GM18498 (cell line): ENCODE measurements around the gene TMPRSS7.

ENCODE experiments used
- ATAC-seq: cut with Tn5 transposase; IDR thresholded peaks from one replicate; pipeline ENCODE4 v1.9.1; 2021; ENCODE audit warnings: mild to moderate bottlenecking, moderate library complexity; ENCODE audit not compliant: unreplicated experiment

Gene TMPRSS7

GRCh38 chr3:112034436-112034835 lies at the start of gene TMPRSS7:
Gene TMPRSS7 (plus strand): TSS chr3:112034736. CDS start chr3:112034846, 110 bp downstream.
- no peak for ATAC-seq

- ATAC-seq = no peak
These were observed 47.7 kb upstream of the TMPRSS7 start for GRCh38 chr3:111986800-111987199.

DNA sequence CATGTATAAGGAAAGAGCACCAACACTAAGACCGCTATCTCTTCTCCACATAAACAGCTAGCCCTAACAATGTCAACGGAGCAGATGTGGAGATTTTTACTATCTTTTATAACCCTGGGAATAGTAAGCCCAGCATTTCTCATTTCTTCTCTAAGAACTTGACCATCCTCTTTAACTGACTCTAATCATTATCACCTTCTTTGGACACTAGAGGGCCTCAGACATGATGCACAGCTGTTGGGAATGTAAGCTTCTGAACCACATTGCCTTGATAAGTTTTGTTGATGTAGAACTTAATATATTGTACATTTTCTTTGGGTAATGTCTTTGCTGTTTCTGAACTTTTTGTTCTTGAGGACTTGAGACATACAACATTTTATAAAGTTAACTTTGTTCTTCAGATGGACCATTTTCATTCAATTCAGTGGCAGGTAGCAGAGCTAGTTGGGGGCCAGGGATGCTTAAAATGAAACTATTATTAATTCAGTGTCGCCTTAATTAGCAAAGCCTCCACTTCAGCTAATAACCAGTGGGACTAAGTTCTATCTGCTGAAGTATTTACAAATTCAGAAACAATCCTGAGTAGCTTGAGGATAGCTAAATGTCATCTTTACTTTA lies 45.4 kb upstream of the TMPRSS7 start:
- ATAC-seq = peak; percentile 95

- ATAC-seq = no peak
These were observed 41.5 kb upstream of the TMPRSS7 start for GRCh38 chr3:111993038-111993437.

GRCh38 chr3:111998636-111999483 lies 35.7 kb upstream of the TMPRSS7 start, which contains the start of gene TAGLN3:
Gene TAGLN3 (plus strand): TSS chr3:111998922. CDS start chr3:111999423, 501 bp downstream.
- ATAC-seq = peak; percentile 51

- ATAC-seq = no peak
These were observed 34.8 kb upstream of the TMPRSS7 start for GRCh38 chr3:111999484-112000324.

DNA sequence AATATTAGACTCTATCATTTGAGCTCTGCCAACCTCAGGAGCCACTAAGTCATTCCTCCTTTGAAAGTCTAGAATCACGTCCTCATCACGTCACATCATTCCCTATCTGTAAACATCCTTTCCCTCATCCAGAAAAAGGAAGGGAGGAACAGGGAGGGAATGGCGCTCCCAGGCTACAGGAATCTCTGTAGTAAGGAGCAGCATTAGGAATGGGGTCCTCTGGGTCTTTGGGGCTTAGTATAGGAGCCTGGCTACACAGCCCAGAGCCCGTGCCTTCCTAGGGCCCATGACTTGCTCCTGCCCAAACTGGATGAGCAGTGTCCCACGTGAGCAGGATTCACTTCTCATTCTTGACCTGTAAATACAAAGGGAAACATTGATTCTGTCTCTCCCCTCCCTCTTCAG lies 34.2 kb upstream of the TMPRSS7 start:
- ATAC-seq = no peak

GRCh38 chr3:112000966-112001365 lies 33.6 kb upstream of the TMPRSS7 start:
- no peak for ATAC-seq

DNA sequence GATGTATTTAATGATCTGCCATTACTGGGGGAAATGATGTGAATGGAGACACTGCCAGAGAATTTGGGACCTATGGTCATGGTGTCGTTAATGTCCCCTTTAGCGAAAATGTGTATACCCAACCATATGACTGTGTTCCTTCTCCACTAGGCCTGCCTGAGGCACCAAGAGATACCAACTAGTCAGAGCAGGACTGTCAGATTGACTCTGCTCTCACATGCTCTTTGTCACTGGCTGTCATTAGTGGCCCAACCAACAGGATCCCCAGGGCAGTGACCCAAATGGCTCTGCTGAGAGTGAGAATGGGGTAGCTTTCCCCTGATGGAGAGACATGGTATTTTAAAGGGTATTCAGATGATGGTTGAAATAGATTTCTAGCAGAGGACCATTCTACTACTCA lies 33.0 kb upstream of the TMPRSS7 start:
- ATAC-seq = no peak

DNA sequence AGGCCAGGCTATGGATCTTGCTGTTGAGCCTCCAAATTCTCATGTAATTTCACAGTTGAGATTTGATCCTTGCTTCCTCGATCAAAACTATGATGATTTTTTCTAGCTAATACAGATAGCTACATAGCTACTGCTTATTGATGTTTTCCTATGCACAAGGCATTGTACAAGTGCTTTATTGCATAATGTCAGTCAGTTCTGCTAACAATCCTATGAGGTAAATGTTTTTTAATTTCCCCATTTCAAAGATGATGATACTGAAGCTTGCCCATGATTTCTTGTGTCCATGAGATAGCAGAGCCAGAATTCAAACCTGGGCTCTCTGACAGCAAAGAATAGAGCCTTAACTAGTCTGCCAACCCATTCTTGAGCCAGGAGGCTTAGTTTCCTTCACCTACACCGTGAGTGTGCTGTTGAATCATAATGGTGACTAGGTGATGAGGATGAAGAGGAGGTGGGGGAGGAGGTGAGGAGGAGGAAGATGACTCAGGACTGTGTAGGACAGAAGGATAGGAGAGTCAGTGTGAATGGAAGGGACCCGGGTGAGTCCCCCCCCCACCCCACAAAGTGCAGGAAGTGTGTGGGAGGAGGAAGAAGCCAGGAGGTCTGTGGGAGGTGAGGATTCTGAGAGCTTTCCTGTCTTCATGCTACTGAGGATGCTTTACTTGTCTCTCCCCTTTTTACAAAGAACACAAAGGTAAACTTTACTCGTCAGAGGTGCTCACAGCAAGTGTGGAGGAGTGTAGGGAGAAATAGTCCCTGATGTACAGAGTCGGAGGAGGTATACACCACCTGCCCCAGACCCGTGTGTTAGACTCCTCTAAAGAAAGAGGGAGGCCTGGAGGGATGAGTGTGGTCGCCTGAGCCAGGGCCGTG lies 32.2 kb upstream of the TMPRSS7 start:
- ATAC-seq = no peak

DNA sequence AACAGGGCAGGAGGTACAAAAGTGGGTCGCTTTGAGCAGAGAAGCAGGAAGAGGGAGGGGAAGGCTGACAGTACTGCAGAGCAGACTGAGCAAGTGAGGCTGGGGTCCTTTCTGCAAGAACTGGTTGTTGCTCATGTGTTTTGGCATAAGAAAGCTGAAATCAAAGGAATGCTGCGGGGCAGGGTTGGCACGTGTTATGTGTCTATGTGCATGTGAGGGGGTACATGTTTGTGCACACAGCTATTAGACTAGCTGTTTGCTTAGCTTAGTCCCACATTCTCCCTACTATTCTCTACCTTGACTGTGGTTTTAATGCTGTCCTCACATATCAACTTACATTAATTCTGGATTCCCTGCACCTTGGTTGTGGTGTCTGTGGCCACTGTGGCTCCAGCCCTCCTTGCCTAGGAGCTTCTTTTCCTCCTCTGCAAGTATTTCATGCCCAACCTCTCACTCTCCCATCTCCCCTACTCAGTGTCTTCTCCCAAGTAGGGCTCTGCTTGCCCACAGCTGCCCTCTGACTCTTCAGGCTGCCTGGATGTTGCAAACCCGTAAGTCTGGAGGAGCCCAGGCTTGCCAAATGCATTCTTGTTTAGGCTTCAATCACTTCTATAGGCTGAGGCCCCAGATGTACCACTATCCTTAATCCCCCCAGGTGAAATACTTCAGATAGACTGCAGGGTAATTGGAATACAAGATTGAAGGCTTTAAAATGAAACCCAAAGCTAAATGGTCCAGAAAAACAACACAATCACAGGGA lies 31.0 kb upstream of the TMPRSS7 start:
- ATAC-seq = no peak

- ATAC-seq = no peak
These were observed 30.3 kb upstream of the TMPRSS7 start for GRCh38 chr3:112004187-112004586.

- no peak for ATAC-seq
These were observed 29.9 kb upstream of the TMPRSS7 start for GRCh38 chr3:112004669-112005068.

GRCh38 chr3:112005091-112005672 lies 29.4 kb upstream of the TMPRSS7 start:
- ATAC-seq = no peak

DNA sequence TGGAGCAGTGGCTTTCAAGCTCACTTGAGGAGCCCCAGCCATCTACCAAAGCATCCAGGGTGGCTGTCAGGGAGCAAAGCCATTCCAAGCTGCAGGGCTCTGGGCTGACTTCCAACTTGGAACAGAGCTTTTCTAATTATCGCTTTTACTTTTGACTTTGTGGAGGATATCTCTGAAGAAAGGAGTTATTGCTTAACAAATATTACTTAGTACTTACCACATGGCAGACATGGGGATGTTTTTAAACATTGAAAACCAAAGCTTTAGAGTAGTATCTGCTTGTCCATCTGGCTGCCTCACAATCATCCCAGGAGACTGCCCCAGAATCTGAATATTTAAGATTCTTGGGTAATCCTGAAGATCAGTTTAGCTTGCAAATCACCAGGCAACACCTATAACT lies 26.9 kb upstream of the TMPRSS7 start:
- no peak for ATAC-seq

- ATAC-seq = no peak
These were observed 24.9 kb upstream of the TMPRSS7 start for GRCh38 chr3:112009670-112010069.

- ATAC-seq = no peak
These were observed 23.9 kb upstream of the TMPRSS7 start for GRCh38 chr3:112010636-112011035.

GRCh38 chr3:112011376-112011940 lies 23.1 kb upstream of the TMPRSS7 start:
- no peak for ATAC-seq
